Measurements from ENCODE around the gene NTNG1.

NTNG1 gene

DNA sequence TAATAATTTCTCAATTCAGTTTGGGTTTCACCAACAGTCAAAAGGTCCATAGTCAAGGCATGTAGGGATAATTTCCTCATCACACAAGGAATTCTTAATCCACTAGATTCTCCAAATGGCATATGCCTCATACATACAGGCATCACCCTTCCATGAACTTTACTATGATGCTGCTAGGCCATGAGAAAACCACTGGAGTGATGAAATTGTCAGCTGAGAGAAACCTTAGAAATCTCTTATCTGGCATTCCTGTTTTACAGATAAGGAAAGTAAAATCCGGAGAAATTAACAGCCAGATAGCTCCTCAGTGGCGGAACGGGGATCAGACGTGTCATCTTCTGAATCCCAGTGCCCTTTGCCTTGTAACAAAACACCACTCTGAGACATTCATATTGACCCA lies 274.4 kb downstream of the NTNG1 start:
- no peak for DNase-seq

GRCh38 chr1:107419003-107419402 lies 278.2 kb downstream of the NTNG1 start:
- DNase-seq = no peak

DNA sequence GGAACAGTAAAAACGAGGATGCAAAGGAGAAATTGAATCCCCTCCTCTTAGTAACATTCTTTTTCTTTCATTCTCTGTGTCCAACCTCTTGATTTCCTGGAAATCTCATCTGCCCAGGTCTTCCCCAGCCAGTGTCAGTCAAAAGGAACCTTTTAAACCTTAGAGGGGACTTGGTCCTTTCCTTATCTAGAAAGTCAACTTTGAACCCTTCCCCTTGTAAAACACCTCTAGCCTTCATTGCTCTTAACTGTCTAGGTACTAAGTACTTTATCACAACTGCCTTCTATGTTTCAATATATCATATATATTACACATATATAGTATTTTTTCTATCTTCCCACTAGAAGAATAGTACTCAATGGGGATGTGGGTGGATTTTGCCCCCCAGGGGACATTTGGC lies 282.1 kb downstream of the NTNG1 start:
- no peak for DNase-seq

DNA sequence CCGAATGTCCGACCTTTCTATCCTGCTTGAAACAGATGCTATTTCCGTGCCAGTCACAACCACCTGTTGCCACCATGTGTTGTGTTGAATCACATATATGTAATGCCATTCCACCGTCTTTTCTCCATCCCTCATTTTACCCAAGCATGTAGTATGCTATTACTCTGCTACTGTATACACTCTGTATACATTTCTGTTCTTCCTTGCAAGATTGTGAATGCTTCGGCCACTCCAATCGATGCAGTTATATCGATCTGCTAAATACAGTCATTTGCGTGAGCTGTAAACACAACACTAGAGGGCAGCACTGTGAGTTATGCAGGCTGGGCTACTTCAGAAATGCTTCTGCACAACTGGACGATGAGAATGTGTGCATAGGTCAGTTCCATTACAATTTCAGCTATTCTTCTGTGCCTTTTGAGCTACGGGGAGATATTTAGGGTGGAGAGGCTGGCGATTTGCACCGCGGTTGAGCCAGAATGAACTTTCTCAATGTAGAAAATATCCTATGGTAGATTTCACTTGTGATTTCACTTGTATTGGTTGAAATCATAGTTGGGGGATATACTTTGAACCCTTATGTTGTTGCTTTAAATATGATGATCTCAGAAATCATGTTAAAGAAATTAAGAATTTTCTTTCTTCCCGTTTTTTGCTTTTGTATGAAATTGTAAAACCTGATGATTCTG lies 289.8 kb downstream of the NTNG1 start:
- peak; percentile 60 for DNase-seq

GRCh38 chr1:107432108-107432507 lies 291.3 kb downstream of the NTNG1 start:
- no peak for DNase-seq

DNA sequence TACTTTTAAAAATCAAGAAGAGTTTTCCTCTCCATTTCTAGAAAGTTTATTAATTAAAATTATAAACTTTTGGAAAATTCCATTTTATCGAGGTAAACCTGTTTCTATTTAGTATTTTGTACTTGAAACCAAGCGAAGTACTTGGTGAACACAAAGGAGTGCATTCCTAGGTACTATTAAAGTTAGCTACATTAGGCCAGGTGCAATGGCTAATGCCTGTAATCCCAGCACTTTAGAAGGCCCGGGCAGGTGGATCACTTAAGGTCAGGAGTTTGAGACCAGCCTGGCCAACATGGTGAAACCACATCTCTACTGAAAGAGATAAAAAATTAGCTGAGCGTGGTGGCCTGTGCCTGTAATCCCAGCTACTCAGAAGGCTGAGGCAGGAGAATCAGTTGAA lies 292.2 kb downstream of the NTNG1 start:
- no peak for DNase-seq

DNA sequence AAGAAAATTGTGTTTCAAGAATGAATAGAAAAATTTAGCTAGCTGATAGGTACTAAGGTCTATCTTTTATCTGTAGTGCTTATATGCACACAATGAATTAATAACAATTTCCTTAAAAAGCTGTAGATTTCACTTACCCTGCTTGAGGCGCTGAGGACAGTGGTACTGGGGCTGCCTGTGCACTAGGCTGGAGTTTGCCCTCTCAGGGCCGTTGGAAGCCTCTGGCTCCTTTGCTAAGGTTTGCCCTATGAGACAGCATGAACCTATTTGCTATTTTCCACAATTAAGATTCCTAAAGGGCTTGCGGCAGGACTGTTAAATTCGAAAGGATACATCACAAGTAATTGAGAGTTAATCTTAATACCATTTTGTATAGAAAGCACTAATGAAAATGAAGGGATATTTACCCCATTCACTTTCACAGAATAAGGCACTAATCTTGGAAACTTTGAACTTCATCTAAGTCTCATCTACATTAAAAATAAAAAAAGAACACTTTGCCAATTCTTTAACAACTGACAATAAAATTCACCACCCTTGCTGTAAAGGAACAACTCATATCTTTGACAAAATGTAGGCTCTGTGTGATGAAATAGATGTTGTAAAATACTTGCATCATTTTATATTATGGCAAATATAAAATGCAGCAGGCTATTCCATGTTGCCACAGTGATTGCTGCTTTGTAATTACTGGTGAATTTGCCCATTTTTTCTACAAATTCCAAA lies 293.0 kb downstream of the NTNG1 start:
- no peak for DNase-seq

DNA sequence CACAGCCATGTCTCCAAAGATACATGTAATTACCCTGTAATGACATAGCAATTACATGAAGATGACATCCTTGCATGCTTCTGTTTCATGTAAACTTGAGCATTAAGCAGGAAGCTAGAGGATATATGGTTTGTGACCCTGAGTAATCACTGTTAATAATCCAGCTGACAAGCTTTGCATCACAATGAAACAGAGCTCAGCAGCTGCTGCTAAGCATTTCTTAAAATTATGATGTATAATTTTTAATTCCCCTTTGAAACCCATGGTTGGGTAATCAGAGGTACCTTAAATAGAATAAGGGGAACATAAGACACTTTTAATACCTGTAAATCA lies 293.5 kb downstream of the NTNG1 start:
- no peak for DNase-seq

- no peak for DNase-seq
Measured at GRCh38 chr1:107436552-107437241, 295.9 kb downstream of the NTNG1 start.

GRCh38 chr1:107439567-107439966 lies 298.7 kb downstream of the NTNG1 start:
- DNase-seq = no peak

- peak; percentile 4 for DNase-seq
Measured at GRCh38 chr1:107442551-107442950, 301.7 kb downstream of the NTNG1 start.

GRCh38 chr1:107443027-107443426 lies 302.2 kb downstream of the NTNG1 start:
- no peak for DNase-seq

- DNase-seq = no peak
Measured at GRCh38 chr1:107443860-107444259, 303.0 kb downstream of the NTNG1 start.

DNA sequence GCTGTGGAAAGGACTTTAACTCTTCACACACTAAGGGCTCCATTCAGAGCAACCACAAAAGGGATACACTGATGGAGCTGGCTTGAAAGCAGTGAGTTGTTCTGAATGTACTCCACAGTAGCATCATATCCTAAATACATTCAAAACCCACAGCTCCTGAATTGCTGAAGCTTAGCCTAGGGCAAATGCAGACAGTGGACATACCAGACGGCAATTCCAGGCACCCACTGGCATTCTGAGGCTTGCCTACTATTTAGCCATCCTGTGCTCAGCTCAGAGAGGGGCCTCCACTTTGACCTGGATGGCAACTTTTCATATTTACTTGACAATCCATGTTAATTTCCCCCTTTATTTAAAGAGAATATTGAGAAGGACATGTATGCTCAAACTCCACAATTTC lies 303.5 kb downstream of the NTNG1 start:
- DNase-seq = no peak

GRCh38 chr1:107449326-107449725 lies 308.5 kb downstream of the NTNG1 start:
- DNase-seq = no peak

DNA sequence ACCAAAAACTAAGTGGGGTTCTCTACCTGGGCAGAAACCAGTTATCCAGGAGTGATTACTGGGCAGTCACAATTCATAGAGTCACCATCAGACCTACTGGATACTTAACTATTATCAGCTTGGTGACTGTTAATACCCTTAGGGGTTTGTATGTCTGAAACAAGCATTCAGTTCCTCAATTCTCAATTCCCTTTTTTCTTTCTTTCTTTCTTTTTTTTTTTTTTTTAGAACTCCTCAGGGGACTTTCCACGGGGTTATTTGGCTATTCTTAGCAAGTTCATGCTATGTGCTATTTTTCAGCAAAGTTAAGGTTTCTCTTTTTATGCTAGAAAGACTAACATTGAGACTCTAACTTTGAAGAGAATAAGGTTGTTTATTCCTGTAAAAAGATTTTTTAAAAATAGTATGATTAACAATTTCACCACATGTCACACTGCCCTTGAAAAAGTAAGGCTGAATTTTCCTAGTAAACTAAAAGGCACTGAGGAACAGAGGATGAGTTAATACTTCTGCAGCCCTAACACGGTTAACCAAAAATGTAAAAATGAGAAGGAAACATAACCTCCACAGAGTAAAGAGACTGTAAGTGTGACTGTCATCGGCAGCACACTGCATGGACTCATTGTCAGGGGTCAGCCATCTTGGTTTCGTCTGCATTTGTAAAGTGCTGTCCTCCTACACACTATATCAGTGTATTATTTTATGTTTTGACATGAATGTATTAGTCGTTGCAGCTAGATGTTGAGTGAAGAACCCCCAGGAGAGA lies 310.2 kb downstream of the NTNG1 start:
- DNase-seq = peak; percentile 5

DNA sequence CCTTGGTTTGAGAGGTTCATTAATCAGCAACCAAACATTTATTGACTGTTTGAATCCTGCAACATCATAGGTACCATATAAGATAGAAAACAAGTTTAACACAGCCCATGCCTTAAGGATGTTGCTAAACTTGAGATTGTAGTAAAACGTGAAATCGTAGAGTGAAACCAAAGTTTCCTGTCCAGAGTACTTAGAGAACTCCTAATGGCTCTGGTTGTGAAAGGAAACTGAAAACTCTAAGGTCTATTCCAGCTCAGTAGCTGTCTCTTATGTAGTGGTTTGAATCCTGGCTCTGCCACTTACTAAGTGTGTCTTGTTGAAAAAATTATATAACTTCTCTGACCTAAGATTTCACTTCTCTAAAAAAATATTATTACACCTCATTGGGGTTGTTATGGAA lies 310.9 kb downstream of the NTNG1 start:
- no peak for DNase-seq

- DNase-seq = no peak
Measured at GRCh38 chr1:107454791-107455190, 314.0 kb downstream of the NTNG1 start.

DNA sequence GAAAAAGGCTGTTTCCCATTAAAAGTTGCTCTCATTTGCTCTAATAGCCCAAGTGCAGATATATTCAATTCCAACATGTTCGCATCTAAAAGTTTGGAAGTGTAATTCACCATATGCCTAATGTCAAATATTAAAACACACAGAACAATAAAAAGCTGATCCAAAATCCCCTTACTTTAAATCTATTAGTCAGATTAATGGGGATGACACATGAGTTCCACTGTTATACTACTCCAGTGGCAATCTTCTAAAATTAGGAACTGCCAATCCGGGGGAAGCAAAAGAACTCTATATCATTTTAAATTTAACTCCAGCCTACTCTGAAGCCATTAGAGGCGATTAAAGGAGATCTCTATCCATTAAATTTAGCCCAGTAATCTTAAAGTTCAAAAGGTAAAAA lies 317.1 kb downstream of the NTNG1 start:
- no peak for DNase-seq

DNA sequence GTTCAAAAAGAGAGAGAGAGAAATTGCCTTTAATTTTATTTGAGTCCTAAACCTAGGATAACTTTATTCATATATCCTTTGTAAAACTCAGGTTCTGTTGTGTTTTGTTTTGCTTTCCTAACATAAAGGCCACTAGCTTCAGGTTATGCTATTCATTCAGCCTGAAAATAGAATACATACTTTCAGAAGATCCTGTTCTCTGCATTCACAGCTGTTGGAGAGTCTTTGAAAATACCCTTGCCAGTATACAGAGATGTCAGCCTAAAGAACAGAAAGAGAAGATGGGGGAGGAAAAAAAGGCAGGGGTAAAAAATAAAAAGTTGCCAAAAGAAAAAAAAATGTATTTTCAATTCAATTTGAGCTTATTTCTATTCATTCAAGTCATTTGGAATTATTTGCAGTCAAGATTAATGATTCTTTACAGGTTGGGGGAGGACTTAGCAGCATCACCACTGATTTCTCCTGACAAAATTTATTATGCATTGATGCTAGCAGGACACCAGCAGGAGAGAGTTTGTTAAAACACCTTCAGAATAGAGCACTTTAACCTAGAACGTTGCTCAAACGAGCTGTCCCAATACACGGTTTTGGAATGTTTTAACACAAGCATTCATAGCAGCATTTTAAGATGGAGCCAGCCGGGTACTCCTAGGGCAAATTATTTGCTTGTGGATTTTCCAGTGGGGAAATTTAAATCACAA lies 318.5 kb downstream of the NTNG1 start:
- no peak for DNase-seq

DNA sequence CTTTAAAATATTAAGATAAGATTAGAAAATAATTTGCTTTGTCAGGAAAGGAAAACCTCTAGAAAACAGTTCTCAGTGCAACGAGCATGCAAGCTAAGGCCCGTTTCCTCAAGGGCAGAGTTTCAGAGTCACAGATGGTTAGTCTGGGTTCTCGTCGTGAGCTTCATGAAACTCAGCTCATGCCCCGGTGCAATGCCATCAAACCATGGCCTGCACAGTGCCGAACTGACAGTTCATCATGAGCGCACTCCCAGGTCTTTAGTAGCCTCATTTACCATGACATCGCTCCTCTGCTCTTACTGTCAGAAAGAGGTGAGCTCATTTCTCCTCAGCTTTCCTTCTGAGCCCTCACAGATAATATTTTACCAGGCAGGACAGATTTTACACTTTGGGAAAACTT lies 319.2 kb downstream of the NTNG1 start:
- DNase-seq = no peak

DNA sequence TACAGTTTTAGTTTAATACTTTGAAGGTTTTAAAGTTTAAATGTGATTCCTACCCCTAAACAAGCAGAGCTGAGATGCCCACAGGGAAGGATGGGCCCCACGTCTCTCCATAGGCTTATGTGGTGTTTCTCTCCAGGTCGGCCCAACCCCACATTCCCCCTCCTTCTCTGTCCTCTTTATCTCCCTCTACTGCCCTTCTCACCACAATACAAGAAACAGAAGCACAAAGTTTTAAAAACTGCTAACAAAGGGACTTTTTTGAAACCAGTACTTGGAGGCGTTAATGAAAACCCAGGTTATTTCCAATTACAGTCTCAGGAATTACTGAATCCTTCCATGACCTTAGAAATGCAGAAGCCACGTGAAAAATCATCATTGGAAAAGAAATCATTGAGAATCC lies 324.0 kb downstream of the NTNG1 start:
- peak; percentile 7 for DNase-seq

- no peak for DNase-seq
Measured at GRCh38 chr1:107467286-107467685, 326.4 kb downstream of the NTNG1 start.

All from OCI-M1 (cell line).